ENCODE data around the gene SYCP2L.

GRCh38 chr6:11015102-11015501, 128.2 kb downstream of the SYCP2L start:
- TF ChIP-seq CTCF (conservative IDR thresholded peaks at IDR 0.05; ENCODE audit: low read depth in 2 of 2) (no peak), JUNB (IDR thresholded peaks at IDR 0.05; ENCODE audit: unreplicated experiment) (no peak), POLR2AphosphoS5 (IDR thresholded peaks at IDR 0.05; ENCODE audit: low read depth) (no peak), EZH2phosphoT487 (IDR thresholded peaks at IDR 0.05; ENCODE audit: unreplicated experiment) (no peak)
